ENCODE data around the gene CNOT9.

GRCh38 chr2:218540015-218540414, 28.6 kb upstream of the CNOT9 start:
- TF ChIP-seq CTCF (IDR thresholded peaks at IDR 0.05 in 2 of 3, conservative IDR thresholded peaks at IDR 0.05 in 1 of 3; ENCODE audit: control insufficient read depth in 2 of 3, extremely low read depth in 1 of 3, insufficient read depth in 1 of 3, low read depth in 3 of 3, low read length in 3 of 3), result no peak
- no peak for TF ChIP-seq POLR2AphosphoS5 (IDR thresholded peaks at IDR 0.05; ENCODE audit: low read length)
- no peak for TF ChIP-seq ZBTB4 (CRISPR knock-in tag; IDR thresholded peaks at IDR 0.05)
- TF ChIP-seq E2F8 (IDR thresholded peaks at IDR 0.05; ENCODE audit: low read depth, partially characterized antibody), result no peak
- TF ChIP-seq CHD2 (IDR thresholded peaks at IDR 0.05; ENCODE audit: borderline replicate concordance, low read depth, low read length), result no peak
- TF ChIP-seq POLR2A (IDR thresholded peaks at IDR 0.05; ENCODE audit: low read depth, low read length), result no peak
- no peak for TF ChIP-seq ASH2L (IDR thresholded peaks at IDR 0.05; ENCODE audit: borderline replicate concordance, low read depth)
- TF ChIP-seq RAD21 (IDR thresholded peaks at IDR 0.05; ENCODE audit: insufficient read depth, low read depth, low read length), result no peak
- TF ChIP-seq TCF7 (IDR thresholded peaks at IDR 0.05; ENCODE audit: borderline replicate concordance), result no peak
- no peak for TF ChIP-seq SMARCA5 (IDR thresholded peaks at IDR 0.05)
- no peak for TF ChIP-seq ATF3 (IDR thresholded peaks at IDR 0.05; ENCODE audit: borderline replicate concordance, extremely low read depth, low read depth, low read length)
- no peak for TF ChIP-seq CHD4 (IDR thresholded peaks at IDR 0.05)
- TF ChIP-seq JUND (IDR thresholded peaks at IDR 0.05; ENCODE audit: low read depth, low read length), result no peak

Measured in GM12878 (cell line).